Measurements from ENCODE around the gene ADAMTSL5.

Gene ADAMTSL5

GRCh38 chr19:1487576-1488281, 25.1 kb downstream of the ADAMTSL5 start:
- TF ChIP-seq, protein P1, sequence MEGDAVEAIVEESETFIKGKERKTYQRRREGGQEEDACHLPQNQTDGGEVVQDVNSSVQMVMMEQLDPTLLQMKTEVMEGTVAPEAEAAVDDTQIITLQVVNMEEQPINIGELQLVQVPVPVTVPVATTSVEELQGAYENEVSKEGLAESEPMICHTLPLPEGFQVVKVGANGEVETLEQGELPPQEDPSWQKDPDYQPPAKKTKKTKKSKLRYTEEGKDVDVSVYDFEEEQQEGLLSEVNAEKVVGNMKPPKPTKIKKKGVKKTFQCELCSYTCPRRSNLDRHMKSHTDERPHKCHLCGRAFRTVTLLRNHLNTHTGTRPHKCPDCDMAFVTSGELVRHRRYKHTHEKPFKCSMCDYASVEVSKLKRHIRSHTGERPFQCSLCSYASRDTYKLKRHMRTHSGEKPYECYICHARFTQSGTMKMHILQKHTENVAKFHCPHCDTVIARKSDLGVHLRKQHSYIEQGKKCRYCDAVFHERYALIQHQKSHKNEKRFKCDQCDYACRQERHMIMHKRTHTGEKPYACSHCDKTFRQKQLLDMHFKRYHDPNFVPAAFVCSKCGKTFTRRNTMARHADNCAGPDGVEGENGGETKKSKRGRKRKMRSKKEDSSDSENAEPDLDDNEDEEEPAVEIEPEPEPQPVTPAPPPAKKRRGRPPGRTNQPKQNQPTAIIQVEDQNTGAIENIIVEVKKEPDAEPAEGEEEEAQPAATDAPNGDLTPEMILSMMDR (IDR thresholded peaks at IDR 0.05; ENCODE audit: low read depth, low read length, missing control alignments) = no peak
- no peak for DNase-seq (ENCODE audit: low read depth)

DNA sequence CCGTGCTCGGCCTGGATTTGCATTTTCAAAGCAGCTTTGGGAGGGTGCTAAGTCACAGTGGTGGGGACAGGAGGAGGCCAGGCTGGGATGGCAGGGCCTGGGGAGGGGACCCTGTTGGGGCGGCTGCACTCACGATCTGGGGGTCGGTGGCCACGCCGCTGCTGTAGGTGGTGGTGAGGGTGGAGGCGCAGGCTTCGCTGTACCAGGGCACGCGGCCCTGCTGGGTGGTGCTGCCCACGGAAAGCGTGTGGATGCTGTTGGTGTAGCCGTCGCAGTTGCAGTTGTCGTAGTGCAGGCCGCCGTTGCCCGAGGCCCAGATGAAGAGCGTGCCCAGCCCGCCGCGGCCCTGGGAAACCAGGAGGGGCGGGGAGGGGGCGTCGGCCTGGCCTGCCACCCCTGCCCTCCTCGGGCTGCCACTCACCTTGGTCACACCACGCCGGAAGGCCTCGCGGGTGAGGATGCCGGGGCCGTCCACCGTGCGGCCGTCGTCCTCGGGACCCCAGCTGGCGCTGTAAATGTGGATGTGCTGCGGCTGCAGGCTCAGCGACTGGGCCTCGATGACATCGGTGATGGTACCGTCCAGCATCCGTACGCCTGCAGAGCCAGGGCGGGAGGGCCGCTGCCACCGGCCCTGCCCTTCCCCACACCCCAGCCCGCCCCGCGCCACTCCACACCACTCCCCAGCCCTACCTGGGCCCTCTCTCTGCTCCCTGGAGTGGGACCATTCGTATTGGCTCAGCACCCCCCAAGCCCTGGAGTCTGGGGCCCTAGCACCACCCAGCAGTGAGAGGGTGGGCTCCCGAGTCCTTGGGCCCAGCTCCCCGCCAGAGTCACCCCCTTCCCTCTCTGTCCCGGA, 25.9 kb downstream of the ADAMTSL5 start:
- H3K4me3 ChIP-seq (ENCODE audit: low read depth, low read length) = no peak overlapping the region
- TF ChIP-seq, protein P1 (IDR thresholded peaks at IDR 0.05; ENCODE audit: low read depth, low read length, missing control alignments) = no peak
- DNase-seq (ENCODE audit: low read depth) = no peak

More at GRCh38 chr19:1487576-1488281, 25.1 kb downstream of the ADAMTSL5 start:
- no peak overlapping the region for H3K4me3 ChIP-seq (ENCODE audit: low read depth, low read length)

- TF ChIP-seq, protein P1 (IDR thresholded peaks at IDR 0.05; ENCODE audit: low read depth, low read length, missing control alignments) = no peak
- no peak overlapping the region for H3K4me3 ChIP-seq (ENCODE audit: low read depth, low read length)
- DNase-seq (ENCODE audit: low read depth) = no peak
Observed at GRCh38 chr19:1483979-1484428, 28.8 kb downstream of the ADAMTSL5 start.

DNA sequence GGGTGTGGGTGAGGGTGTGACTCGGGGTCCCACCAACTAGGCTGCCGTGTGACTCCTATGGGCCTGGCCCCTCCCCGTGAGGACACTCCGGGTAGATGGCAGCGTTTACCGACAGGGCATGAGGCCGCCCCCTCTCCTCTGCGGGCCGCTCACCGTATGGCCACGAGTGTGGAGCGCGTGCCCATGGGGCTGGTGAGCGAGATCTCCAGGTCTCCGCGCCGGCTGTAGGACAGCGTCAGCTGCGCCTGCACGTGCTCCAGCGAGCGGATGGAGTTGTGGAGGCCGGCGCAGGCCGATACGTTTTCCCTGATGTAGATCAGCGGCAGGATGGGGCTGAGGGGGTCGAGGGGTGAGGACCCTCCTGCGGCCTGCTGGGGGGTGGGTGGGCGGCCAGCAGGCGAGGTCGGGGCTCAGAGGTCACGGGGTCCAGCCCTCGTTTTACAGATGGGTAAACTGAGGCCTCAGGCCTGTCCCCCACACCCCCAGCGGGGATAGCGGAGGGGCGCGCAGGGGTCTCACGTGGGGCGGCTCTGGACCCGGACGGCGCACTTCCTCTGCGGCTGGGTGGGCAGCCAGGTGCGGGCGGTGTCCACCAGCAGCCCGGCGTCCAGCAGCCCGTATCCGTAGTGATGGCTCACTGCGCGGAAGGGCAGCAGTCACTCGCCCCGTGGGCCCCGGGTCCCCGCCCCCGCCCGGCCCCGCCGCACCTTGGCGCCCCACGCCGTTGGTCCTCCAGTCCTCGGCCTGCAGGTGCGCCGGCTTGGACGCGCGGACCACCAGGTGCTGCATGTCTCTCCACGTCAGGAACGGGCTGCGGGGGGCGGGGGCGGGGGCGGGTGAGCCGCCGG, 29.5 kb downstream of the ADAMTSL5 start:
- TF ChIP-seq, protein P1 (IDR thresholded peaks at IDR 0.05; ENCODE audit: low read depth, low read length, missing control alignments) = no peak
- H3K4me3 ChIP-seq (ENCODE audit: low read depth, low read length) = no peak overlapping the region
- DNase-seq (ENCODE audit: low read depth) = no peak

DNA sequence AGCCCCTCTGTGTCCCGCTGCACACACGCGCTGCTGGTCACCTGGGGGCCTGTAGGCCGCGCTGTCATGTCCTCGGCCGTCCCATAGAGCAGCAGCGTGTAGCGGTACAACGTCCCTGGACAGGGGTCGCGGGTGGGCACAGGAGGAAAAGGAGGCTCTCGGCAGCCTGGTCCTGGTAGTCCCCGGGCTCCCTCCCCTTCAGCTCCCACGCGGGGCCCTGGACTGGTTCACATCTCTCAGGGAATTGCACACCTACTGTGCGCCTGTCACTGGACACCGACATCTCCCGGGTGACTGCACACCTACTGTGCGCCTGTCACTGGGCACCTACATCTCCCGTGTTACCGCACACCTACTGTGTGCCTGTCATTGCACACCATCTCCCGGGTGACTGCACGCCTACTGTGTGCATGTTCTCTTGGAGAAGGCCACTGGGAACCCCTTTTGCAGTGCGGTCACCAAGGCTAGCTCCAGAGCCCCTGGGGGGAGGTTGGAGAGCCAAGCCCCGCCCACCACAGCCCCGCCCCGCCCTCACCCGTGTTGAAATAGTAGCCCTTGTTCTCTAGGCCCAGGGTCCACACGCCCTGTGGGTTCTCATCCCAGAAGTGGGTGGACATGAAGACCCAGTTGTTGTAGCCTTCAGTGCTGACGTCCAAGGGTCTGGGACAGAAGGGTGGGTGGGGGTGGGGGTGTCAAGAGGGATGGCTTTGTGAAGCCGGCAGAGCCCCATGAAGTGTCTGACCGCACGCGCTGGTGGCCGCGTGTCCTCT, 30.3 kb downstream of the ADAMTSL5 start:
- no peak for DNase-seq (ENCODE audit: low read depth)
- no peak overlapping the region for H3K4me3 ChIP-seq (ENCODE audit: low read depth, low read length)
- TF ChIP-seq, protein P1 (IDR thresholded peaks at IDR 0.05; ENCODE audit: low read depth, low read length, missing control alignments) = no peak

DNA sequence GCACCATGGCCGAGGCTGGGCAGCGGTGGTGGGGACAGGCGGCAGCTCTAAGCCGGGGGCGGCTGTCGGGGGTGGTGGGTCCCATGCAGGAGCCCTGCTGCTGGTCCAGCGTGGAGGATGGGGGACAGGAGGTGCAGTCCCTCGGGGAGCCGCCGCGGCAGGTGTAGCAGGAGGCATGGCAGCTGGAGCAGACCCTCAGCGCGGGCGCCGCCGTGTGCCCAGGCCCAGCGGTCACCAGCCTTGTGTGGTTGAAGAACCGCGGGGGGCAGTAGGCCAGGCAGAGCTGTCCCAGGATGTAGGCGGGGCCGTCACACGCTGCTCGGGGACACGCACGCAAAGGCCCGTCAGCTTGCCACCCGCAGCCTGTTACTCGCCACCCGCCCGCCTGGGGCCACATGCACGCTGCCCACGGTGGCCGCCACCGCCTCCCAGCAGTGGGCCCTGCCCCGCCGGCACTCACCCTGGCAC, 30.9 kb downstream of the ADAMTSL5 start:
- no peak overlapping the region for H3K4me3 ChIP-seq (ENCODE audit: low read depth, low read length)
- TF ChIP-seq, protein P1 (IDR thresholded peaks at IDR 0.05; ENCODE audit: low read depth, low read length, missing control alignments) = no peak
- DNase-seq (ENCODE audit: low read depth) = no peak

Data from GM12864 (cell line).